SU-DHL-6 (cell line): ENCODE results near the gene ELOF1.

Source experiments
- H2AFZ ChIP-seq: fragments of 200-600 bp; sonication (generic); 2 replicates; pipeline ENCODE4 v1.6.1; 2014; ENCODE audit warnings: low read depth, mild to moderate bottlenecking, moderate library complexity, mixed read lengths, antibody characterized with exemption, low read length; ENCODE audit not compliant: severe bottlenecking
- H3F3A ChIP-seq: fragments of 200-600 bp; shearing (Covaris generic); 2 replicates; pipeline ENCODE4 v1.6.0; 2016; ENCODE audit warnings: antibody characterized with exemption, mild to moderate bottlenecking; ENCODE audit not compliant: insufficient read depth
- H3K27ac ChIP-seq: fragments of 200-600 bp; sonication (generic); 2 replicates; pipeline ENCODE4 v1.5.1; 2016; ENCODE audit warnings: low read depth, mild to moderate bottlenecking, low read length, moderate library complexity, mixed read lengths
- H3K27me3 ChIP-seq: fragments of 200-600 bp; sonication (generic), shearing (Covaris generic); 2 replicates; pipeline ENCODE4 v1.6.0; 2014; ENCODE audit warnings: mild to moderate bottlenecking, low read length
- H3K36me3 ChIP-seq: fragments of 200-600 bp; sonication (generic); 2 replicates; pipeline ENCODE4 v1.6.1; 2014; ENCODE audit warnings: mild to moderate bottlenecking, low read length, mixed read lengths
- H3K4me2 ChIP-seq: fragments of 300-600, 200-600 bp; shearing (Covaris generic), sonication (generic); 2 replicates; pipeline ENCODE4 v1.6.0; 2014; ENCODE audit warnings: low read length, low read depth, mild to moderate bottlenecking; ENCODE audit not compliant: poor library complexity, severe bottlenecking
- H3K4me3 ChIP-seq: fragments of 200-600 bp; sonication (generic); 2 replicates; pipeline ENCODE4 v1.5.1; 2014; ENCODE audit warnings: antibody characterized with exemption, low read length, mild to moderate bottlenecking, mixed read lengths; ENCODE audit not compliant: insufficient read depth, poor library complexity, severe bottlenecking
- H3K79me2 ChIP-seq: fragments of 200-600 bp; sonication (generic); 2 replicates; pipeline ENCODE4 v1.6.1; 2014; ENCODE audit warnings: mild to moderate bottlenecking, low read length, moderate library complexity; ENCODE audit not compliant: insufficient read depth
- H3K9ac ChIP-seq: fragments of 200-600 bp; sonication (generic); 2 replicates; pipeline ENCODE4 v1.7.0; 2014; ENCODE audit warnings: mild to moderate bottlenecking, low read length
- H3K9me2 ChIP-seq: fragments of 200-600 bp; sonication (generic); replicated peaks from 2 replicates; pipeline ENCODE4 v1.6.1; 2014; ENCODE audit warnings: low read length; ENCODE audit not compliant: insufficient read depth
- H3K9me3 ChIP-seq: fragments of 200-600 bp; sonication (generic); 2 replicates; pipeline ENCODE4 v1.6.1; 2014; ENCODE audit warnings: low read length, mixed read lengths; ENCODE audit not compliant: insufficient read depth
- H4K20me1 ChIP-seq: fragments of 200-600 bp; sonication (generic); 2 replicates; pipeline ENCODE4 v1.6.1; 2014; ENCODE audit warnings: low read depth, mild to moderate bottlenecking, antibody characterized with exemption, low read length, moderate library complexity, mixed read lengths
- EZH2phosphoT487 ChIP-seq: fragments of 200-600 bp; sonication (generic), shearing (Covaris generic); conservative IDR thresholded peaks from 2 replicates; pipeline ENCODE4 v1.6.1; 2018; ENCODE audit warnings: mild to moderate bottlenecking, antibody characterized with exemption, low read length, moderate library complexity, mixed read lengths
- TF ChIP-seq, protein P1 (sequence below): fragments of 200-600 bp; sonication (generic); IDR thresholded peaks from one replicate; pipeline ENCODE4 v1.5.1; 2017; ENCODE audit warnings: antibody characterized with exemption, mild to moderate bottlenecking, low read length, moderate library complexity; ENCODE audit not compliant: insufficient read depth, poor library complexity, severe bottlenecking

ELOF1 gene

GRCh38 chr19:11594084-11594483, 35.1 kb upstream of the ELOF1 start:
- H3K4me2 ChIP-seq = no peak overlapping the region
- H3K27me3 ChIP-seq = no peaks in the 10 kb centered on the region
- TF ChIP-seq EZH2phosphoT487 = no peak
- TF ChIP-seq, protein P1, sequence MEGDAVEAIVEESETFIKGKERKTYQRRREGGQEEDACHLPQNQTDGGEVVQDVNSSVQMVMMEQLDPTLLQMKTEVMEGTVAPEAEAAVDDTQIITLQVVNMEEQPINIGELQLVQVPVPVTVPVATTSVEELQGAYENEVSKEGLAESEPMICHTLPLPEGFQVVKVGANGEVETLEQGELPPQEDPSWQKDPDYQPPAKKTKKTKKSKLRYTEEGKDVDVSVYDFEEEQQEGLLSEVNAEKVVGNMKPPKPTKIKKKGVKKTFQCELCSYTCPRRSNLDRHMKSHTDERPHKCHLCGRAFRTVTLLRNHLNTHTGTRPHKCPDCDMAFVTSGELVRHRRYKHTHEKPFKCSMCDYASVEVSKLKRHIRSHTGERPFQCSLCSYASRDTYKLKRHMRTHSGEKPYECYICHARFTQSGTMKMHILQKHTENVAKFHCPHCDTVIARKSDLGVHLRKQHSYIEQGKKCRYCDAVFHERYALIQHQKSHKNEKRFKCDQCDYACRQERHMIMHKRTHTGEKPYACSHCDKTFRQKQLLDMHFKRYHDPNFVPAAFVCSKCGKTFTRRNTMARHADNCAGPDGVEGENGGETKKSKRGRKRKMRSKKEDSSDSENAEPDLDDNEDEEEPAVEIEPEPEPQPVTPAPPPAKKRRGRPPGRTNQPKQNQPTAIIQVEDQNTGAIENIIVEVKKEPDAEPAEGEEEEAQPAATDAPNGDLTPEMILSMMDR = no peak
- H3K9ac ChIP-seq = no peak overlapping the region
- H3K4me3 ChIP-seq = no peak overlapping the region
- H3K9me3 ChIP-seq = no peaks in the 10 kb centered on the region
- no peaks in the 10 kb centered on the region for H3F3A ChIP-seq
- no peaks in the 10 kb centered on the region for H4K20me1 ChIP-seq
- no peaks in the 10 kb centered on the region for H3K36me3 ChIP-seq
- no peak overlapping the region for H3K27ac ChIP-seq
- no peak overlapping the region for H2AFZ ChIP-seq
- peaks cover 15% of the 10 kb centered on the region for H3K79me2 ChIP-seq
- no peaks in the 10 kb centered on the region for H3K9me2 ChIP-seq

DNA sequence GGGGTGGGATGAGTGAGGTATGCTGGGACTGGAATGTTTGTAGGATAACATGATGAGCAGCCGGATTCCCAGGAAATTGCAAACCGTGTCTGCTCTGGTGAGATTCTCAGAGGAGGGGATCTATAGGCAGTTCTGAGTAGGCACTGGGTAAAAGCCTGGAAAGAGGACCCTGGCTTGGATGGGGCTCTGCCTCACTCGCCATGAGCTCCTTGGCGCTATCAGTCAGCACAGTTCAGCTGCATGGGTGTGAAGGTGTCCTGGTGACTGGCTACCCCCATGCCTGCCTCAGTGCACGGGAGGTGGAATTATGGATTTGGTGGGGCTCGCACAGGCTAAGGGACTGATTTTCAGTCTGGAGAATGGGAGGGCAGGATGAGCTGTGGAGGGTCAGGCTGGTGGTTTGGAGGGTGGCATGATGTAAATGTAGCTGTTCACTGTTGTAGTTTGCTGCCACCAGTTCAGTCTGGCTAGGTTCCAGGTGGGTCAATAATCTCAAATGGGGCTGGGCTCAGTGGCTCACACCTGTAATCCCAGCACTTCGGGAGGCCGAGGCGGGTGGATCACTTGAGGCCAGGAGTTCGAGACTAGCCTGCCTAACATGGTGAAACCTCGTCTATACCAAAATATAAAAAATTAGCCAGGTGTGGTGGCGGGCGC, 29.1 kb upstream of the ELOF1 start:
- H3K27ac ChIP-seq = no peak overlapping the region
- H2AFZ ChIP-seq = no peak overlapping the region

DNA sequence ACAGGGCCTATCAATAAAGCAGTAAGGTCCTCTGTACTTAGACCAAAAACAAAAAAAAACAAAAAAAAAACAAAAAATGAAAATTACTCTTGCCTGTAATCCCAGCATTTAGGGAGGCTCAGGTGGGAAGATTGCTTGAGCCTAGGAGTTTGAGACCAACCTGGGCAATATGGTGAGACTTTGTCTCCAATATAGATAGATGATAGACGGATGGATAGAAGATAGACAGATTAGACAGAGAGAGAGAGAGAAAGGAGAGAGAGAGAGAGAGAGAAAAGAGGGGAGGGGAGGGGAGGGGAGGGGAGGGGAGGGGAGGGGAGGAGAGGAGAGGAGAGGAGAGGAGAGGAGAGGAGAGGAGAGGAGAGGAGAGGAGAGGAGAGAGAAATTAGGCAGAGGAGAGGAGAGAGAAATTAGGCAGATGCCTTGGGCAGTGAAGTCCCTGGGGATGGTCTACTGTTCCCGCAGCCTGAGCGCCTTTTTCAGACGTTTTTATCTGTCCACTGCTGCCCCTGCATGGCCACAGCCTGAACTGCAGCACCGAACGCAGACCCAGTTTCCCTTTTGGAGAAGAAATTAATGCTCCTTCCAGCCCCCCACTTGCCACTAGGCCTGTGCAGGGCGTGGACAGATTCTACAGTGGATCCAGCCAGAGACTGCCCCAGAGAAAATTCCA, 28.4 kb upstream of the ELOF1 start:
- H3K4me3 ChIP-seq = no peak overlapping the region
- H3K27me3 ChIP-seq = no peaks in the 10 kb centered on the region
- TF ChIP-seq, protein P1 = peak; percentile 84
- no peak for TF ChIP-seq EZH2phosphoT487
- 0 out of 2 replicates have a peak overlapping the region, but pooled peaks have one; percentile 23 for H3K27ac ChIP-seq
- H3K9me2 ChIP-seq = no peaks in the 10 kb centered on the region
- H3K79me2 ChIP-seq = no peaks in the 10 kb centered on the region
- H3K36me3 ChIP-seq = no peaks in the 10 kb centered on the region
- no peaks in the 10 kb centered on the region for H3K9me3 ChIP-seq
- no peak overlapping the region for H3K9ac ChIP-seq
- no peak overlapping the region for H2AFZ ChIP-seq
- no peak overlapping the region for H3K4me2 ChIP-seq
- no peaks in the 10 kb centered on the region for H4K20me1 ChIP-seq
- no peaks in the 10 kb centered on the region; the same call in 1 of the 2 replicates for H3F3A ChIP-seq

More for the DNA sequence above, 29.1 kb upstream of the ELOF1 start:
- no peaks in the 10 kb centered on the region for H3K9me2 ChIP-seq
- H3K9me3 ChIP-seq = no peaks in the 10 kb centered on the region
- TF ChIP-seq, protein P1 = peak; percentile 6
- TF ChIP-seq EZH2phosphoT487 = no peak
- H3K4me2 ChIP-seq = no peak overlapping the region
- H3K9ac ChIP-seq = no peak overlapping the region
- H3K27me3 ChIP-seq = no peaks in the 10 kb centered on the region
- no peaks in the 10 kb centered on the region; the same call in 1 of the 2 replicates for H3F3A ChIP-seq
- H3K4me3 ChIP-seq = no peak overlapping the region
- H3K36me3 ChIP-seq = no peaks in the 10 kb centered on the region
- H4K20me1 ChIP-seq = no peaks in the 10 kb centered on the region
- no peaks in the 10 kb centered on the region for H3K79me2 ChIP-seq
